Activated naive CD8-positive, alpha-beta T cell (primary cell): ENCODE data around the gene MTG1.
A peak's percentile ranks its signal among the peaks of the same experiment; 100 is the strongest.
"Not testable (repeated sequence)": the region's sequence is repeated elsewhere in the genome, so short reads cannot be mapped to it uniquely, and the experiment has no call there.

Source experiments
- H3K27ac Mint-ChIP-seq: one replicate; pipeline ENCODE4 v1.8.0; 2021; ENCODE audit warnings: mixed read lengths
- H3K27me3 Mint-ChIP-seq: one replicate; pipeline ENCODE4 v1.8.0; 2021; ENCODE audit warnings: mixed read lengths
- H3K36me3 Mint-ChIP-seq: one replicate; pipeline ENCODE4 v1.8.0; 2021; ENCODE audit warnings: mixed read lengths
- H3K4me1 Mint-ChIP-seq: one replicate; pipeline ENCODE4 v1.8.0; 2021; ENCODE audit warnings: low read depth, mixed read lengths
- H3K4me3 Mint-ChIP-seq: one replicate; pipeline ENCODE4 v1.8.0; 2021; ENCODE audit warnings: mild to moderate bottlenecking, mixed read lengths
- H3K9me3 Mint-ChIP-seq: one replicate; pipeline ENCODE4 v1.8.0; 2021; ENCODE audit warnings: low read depth, mixed read lengths

Gene MTG1

GRCh38 chr10:133418289-133418993 is 24.5 kb downstream of the MTG1 start:
- Mint-ChIP-seq H3K27ac (no peak overlapping the region), H3K36me3 (peaks cover 10% of the 10 kb centered on the region), H3K27me3 (no peaks in the 10 kb centered on the region), H3K4me3 (no peak overlapping the region), H3K9me3 (no peaks in the 10 kb centered on the region), H3K4me1 (peaks cover 1% of the 10 kb centered on the region)

GRCh38 chr10:133419211-133419950 is 25.4 kb downstream of the MTG1 start:
- Mint-ChIP-seq H3K36me3 (peaks cover 9% of the 10 kb centered on the region), H3K27me3 (no peaks in the 10 kb centered on the region), H3K9me3 (no peaks in the 10 kb centered on the region), H3K4me1 (no peaks in the 10 kb centered on the region), H3K4me3 (no peak overlapping the region), H3K27ac (no peak overlapping the region)

GRCh38 chr10:133420028-133420427 is 26.1 kb downstream of the MTG1 start:
- Mint-ChIP-seq H3K27ac (no peak overlapping the region), H3K4me3 (no peak overlapping the region), H3K4me1 (no peaks in the 10 kb centered on the region), H3K36me3 (peaks cover 9% of the 10 kb centered on the region), H3K9me3 (no peaks in the 10 kb centered on the region), H3K27me3 (no peaks in the 10 kb centered on the region)

GRCh38 chr10:133420579-133420978 is 26.6 kb downstream of the MTG1 start:
- H3K27ac Mint-ChIP-seq = no peak overlapping the region
- no peaks in the 10 kb centered on the region for H3K27me3 Mint-ChIP-seq
- H3K36me3 Mint-ChIP-seq = peaks cover 4% of the 10 kb centered on the region
- H3K4me1 Mint-ChIP-seq = no peaks in the 10 kb centered on the region
- no peak overlapping the region for H3K4me3 Mint-ChIP-seq
- no peaks in the 10 kb centered on the region for H3K9me3 Mint-ChIP-seq

GRCh38 chr10:133421336-133422222 is 27.6 kb downstream of the MTG1 start:
- H3K27ac Mint-ChIP-seq = no peak overlapping the region
- no peaks in the 10 kb centered on the region for H3K36me3 Mint-ChIP-seq
- no peaks in the 10 kb centered on the region for H3K4me1 Mint-ChIP-seq
- H3K27me3 Mint-ChIP-seq = no peaks in the 10 kb centered on the region
- H3K9me3 Mint-ChIP-seq = no peaks in the 10 kb centered on the region
- H3K4me3 Mint-ChIP-seq = no peak overlapping the region

- Mint-ChIP-seq H3K36me3 (no peaks in the 10 kb centered on the region), H3K27me3 (no peaks in the 10 kb centered on the region), H3K9me3 (no peaks in the 10 kb centered on the region), H3K4me3 (no peak overlapping the region), H3K27ac (no peak overlapping the region), H3K4me1 (no peaks in the 10 kb centered on the region)
Observed at GRCh38 chr10:133422223-133422806, 28.4 kb downstream of the MTG1 start.

GRCh38 chr10:133422807-133423771 is 29.1 kb downstream of the MTG1 start:
- no peaks in the 10 kb centered on the region for H3K4me1 Mint-ChIP-seq
- H3K27me3 Mint-ChIP-seq = no peaks in the 10 kb centered on the region
- no peaks in the 10 kb centered on the region for H3K9me3 Mint-ChIP-seq
- no peak overlapping the region for H3K27ac Mint-ChIP-seq
- H3K4me3 Mint-ChIP-seq = peak overlapping the region; percentile 58
- H3K36me3 Mint-ChIP-seq = no peaks in the 10 kb centered on the region

GRCh38 chr10:133424102-133424501 is 30.1 kb downstream of the MTG1 start:
- not testable (repeated sequence) for H3K9me3 Mint-ChIP-seq, H3K4me1 Mint-ChIP-seq, H3K36me3 Mint-ChIP-seq, H3K27ac Mint-ChIP-seq, H3K4me3 Mint-ChIP-seq, H3K27me3 Mint-ChIP-seq

GRCh38 chr10:133424601-133425000 is 30.6 kb downstream of the MTG1 start, which contains the start of gene SPRN:
TSS of gene SPRN (minus strand) at chr10:133424625. CDS start at chr10:133423681, 944 bp downstream.
- H3K4me1 Mint-ChIP-seq, H3K9me3 Mint-ChIP-seq, H3K36me3 Mint-ChIP-seq, H3K27me3 Mint-ChIP-seq, H3K27ac Mint-ChIP-seq: not testable (repeated sequence)
- H3K4me3 Mint-ChIP-seq = peak within 1 kb of the TSS; percentile 58

GRCh38 chr10:133429571-133429970 is 35.6 kb downstream of the MTG1 start:
- not testable (repeated sequence) for H3K4me3 Mint-ChIP-seq, H3K27ac Mint-ChIP-seq, H3K4me1 Mint-ChIP-seq, H3K36me3 Mint-ChIP-seq, H3K9me3 Mint-ChIP-seq, H3K27me3 Mint-ChIP-seq

- not testable (repeated sequence) for H3K4me1 Mint-ChIP-seq, H3K9me3 Mint-ChIP-seq, H3K36me3 Mint-ChIP-seq, H3K4me3 Mint-ChIP-seq, H3K27me3 Mint-ChIP-seq, H3K27ac Mint-ChIP-seq
Observed at GRCh38 chr10:133431888-133432613, 38.1 kb downstream of the MTG1 start.

GRCh38 chr10:133432789-133433188 is 38.8 kb downstream of the MTG1 start:
- H3K9me3 Mint-ChIP-seq, H3K27ac Mint-ChIP-seq, H3K4me3 Mint-ChIP-seq: not testable (repeated sequence)

GRCh38 chr10:133438711-133439273 is 44.8 kb downstream of the MTG1 start:
- Mint-ChIP-seq H3K36me3 (peaks cover 8% of the 10 kb centered on the region), H3K27ac (no peak overlapping the region), H3K27me3 (peaks cover 9% of the 10 kb centered on the region), H3K4me1 (peaks cover 13% of the 10 kb centered on the region), H3K9me3 (no peaks in the 10 kb centered on the region), H3K4me3 (no peak overlapping the region)

More at GRCh38 chr10:133432789-133433188, 38.8 kb downstream of the MTG1 start:
- not testable (repeated sequence) for H3K27me3 Mint-ChIP-seq, H3K36me3 Mint-ChIP-seq, H3K4me1 Mint-ChIP-seq
